Measurements from ENCODE around the gene AK3.
"Not testable (repeated sequence)": the region's sequence is repeated elsewhere in the genome, so short reads cannot be mapped to it uniquely, and the experiment has no call there.

- TF ChIP-seq CTCF (IDR thresholded peaks at IDR 0.05; ENCODE audit: borderline replicate concordance, extremely low read depth, low read length, poor library complexity, severe bottlenecking); EZH2 (IDR thresholded peaks at IDR 0.05; ENCODE audit: borderline replicate concordance, low read depth, low read length, severe bottlenecking): not testable (repeated sequence)
These were observed 34.0 kb upstream of the AK3 start for GRCh38 chr9:4774958-4775357.
